Hematopoietic multipotent progenitor cell treated with erythropoietin and hydrocortisone succinate and interleukin-3 and kit ligand, for 8 days (in vitro differentiated cells): ENCODE measurements around the gene ADGRF5.

Experiments used
- DNase-seq: peaks from one replicate; pipeline ENCODE4 v3.0.0-alpha.2; 2015

The ADGRF5 gene, protein sequence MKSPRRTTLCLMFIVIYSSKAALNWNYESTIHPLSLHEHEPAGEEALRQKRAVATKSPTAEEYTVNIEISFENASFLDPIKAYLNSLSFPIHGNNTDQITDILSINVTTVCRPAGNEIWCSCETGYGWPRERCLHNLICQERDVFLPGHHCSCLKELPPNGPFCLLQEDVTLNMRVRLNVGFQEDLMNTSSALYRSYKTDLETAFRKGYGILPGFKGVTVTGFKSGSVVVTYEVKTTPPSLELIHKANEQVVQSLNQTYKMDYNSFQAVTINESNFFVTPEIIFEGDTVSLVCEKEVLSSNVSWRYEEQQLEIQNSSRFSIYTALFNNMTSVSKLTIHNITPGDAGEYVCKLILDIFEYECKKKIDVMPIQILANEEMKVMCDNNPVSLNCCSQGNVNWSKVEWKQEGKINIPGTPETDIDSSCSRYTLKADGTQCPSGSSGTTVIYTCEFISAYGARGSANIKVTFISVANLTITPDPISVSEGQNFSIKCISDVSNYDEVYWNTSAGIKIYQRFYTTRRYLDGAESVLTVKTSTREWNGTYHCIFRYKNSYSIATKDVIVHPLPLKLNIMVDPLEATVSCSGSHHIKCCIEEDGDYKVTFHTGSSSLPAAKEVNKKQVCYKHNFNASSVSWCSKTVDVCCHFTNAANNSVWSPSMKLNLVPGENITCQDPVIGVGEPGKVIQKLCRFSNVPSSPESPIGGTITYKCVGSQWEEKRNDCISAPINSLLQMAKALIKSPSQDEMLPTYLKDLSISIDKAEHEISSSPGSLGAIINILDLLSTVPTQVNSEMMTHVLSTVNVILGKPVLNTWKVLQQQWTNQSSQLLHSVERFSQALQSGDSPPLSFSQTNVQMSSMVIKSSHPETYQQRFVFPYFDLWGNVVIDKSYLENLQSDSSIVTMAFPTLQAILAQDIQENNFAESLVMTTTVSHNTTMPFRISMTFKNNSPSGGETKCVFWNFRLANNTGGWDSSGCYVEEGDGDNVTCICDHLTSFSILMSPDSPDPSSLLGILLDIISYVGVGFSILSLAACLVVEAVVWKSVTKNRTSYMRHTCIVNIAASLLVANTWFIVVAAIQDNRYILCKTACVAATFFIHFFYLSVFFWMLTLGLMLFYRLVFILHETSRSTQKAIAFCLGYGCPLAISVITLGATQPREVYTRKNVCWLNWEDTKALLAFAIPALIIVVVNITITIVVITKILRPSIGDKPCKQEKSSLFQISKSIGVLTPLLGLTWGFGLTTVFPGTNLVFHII (N-terminal part only)

DNA sequence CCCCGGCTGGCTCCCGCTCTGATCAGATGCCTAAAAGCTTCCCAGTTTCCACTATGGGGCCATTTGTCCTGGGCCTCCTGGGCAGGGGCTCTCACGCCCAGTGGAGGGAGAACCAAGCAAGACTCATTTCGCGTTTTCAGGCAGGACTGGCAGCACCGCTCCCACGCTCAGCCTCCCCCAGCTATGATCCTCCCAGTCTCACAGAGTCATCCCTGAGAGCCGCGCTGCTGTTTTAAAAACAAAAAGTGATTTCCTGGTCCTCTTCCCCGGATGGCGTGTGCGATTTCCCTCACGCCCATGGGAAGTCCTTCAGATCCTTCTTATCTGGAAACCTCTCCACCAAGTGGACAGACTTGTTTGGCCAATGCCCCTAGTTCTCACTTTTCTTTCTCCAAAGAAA, at the start of gene ADGRF5:
Gene ADGRF5 (minus strand): TSS at position 208 of the 400 bp plus-strand sequence. CDS start 15,176 bp downstream, outside the sequence.
- no peak for DNase-seq

GRCh38 chr6:46969206-46969605, 47.5 kb upstream of the ADGRF5 start:
- no peak for DNase-seq

DNA sequence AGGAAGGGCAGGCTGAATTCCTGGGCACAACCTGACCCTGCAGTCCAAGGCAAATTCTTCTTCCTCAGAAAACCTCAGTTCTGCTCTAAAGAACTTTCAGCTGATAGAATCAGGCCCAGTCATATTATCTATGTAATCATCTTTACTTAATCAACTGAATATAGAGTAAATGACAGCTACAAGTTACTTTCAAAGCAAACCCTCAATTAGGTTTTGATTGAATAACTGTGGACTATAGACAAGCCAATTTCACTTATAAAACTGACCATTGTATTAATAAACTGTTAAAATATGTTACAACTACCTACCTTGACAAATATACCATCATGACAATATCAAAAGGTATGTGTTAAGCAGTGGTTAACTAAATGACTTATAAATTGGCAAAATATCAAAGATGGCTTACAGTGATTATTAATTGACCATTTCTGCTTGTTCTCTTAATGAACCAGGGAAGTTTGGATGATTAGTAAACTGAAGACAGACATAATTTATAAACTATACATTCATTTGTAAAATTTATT, 46.1 kb upstream of the ADGRF5 start:
- DNase-seq, result no peak

DNA sequence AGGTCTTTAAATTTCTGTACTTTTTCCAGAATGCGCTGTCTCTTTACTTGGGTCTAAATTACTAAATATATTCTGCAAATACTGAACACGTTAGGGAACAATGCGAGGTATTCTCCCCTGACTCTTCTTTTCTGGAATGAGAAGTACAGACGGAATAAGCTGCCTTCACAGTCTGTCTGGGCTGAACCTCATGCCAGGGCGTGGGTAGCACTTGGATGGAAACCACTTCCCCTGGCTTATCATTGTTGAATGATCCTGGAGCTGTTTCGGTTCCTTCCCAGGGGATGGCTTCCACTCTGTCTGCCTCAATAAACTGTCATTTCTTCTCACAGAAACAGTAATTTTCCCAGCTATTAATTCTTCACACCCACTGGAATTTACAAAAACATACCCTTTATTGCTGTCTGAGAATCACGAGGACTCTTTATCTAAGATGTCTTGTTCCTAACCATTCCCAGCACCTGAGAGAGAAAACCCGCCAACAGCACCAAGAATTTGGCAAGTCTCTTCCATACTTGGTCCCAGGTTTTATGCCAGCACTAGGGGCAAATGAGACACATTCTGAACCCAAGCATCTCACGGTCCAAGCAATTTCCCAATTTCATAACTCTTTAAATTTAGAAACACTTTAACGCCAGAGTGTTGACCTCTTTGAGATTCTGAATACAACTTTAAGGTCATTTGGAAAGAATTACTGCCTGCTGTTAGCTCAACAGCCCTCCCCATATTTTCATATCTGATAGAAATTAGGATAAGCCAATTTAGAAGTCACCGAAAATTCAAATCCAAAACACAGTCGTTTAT, 43.2 kb upstream of the ADGRF5 start:
- DNase-seq, result no peak

DNA sequence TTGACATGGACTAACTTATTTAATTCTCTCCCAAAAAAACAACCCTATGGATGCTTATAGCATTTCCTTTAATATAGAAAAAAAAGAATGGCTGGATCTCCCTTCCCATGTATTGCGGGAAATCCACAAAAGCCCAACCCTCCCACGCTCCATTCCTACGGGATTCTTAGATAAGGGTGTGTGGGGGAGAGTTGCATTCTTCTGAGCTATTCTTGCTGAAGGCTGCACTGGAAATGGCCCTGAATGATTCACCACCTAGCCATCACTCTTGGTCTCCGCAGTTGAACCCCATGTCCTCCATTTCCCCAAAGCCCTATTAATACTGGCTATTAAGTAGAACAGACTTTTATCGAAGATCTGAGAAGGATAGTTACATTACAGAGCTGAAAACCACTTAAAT, 41.9 kb upstream of the ADGRF5 start:
- no peak for DNase-seq

- DNase-seq, result no peak
These were observed 41.3 kb upstream of the ADGRF5 start for GRCh38 chr6:46963039-46963438.

GRCh38 chr6:46961711-46962110, 40.0 kb upstream of the ADGRF5 start:
- DNase-seq, result no peak

DNA sequence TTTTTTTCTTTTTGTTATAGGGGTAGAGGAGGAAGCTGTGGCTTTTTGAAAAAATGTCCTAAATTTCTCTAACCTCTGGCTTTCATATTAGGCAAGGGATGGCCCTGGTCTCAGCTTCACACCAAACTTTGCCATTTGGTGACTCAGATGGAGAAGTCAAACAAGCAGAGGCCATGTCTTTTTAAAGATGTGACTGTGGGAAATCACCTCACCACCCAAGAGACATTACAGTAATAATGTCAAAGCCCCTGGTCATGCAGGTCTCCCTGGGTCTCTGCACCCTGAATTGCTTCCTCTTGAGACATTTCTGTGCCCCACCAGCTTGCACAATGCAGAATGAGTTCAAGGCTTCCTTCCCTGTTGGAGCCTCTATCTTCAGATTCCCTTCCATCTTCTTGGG, 39.5 kb upstream of the ADGRF5 start:
- DNase-seq, result no peak

DNA sequence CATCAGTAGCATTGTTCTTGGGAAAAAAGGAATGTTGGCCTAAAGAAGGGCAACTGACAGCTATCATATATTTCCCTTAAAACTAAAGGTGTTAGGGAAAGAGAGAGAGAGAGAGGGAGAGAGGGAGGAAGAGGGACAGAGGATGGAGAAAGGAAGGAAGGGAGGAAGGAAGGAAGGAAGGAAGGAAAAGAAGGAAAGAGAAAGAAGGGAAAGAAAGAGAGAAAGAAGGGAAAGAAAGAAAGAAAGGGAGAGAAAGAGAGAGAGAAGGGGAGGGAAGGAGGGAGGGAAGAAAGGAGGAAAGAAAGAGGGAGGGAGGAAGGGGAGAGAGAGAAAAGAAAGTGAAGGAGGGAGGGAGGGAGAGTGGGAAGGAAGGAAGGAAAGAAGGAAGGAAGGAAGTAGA, 37.7 kb upstream of the ADGRF5 start:
- no peak for DNase-seq

DNA sequence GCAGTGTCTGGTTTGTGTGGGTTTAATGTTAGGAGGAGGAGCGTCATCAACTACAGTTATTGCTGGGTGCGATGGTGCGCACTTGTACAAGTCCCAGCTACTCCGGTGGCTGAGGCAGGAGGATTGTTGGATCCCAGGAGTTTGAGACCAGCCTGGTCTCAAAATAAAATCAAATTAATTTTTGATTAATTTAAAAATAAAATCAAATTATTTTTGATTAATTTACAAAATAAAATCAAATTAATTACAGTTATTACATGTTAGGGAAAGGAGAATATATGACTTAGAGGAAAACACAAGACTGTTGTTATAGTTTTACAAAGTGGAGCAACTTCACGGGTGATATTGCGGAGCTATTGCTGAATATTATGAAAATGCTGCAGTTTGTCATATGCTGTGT, 34.7 kb upstream of the ADGRF5 start:
- DNase-seq, result no peak

- DNase-seq, result no peak
These were observed 33.2 kb upstream of the ADGRF5 start for GRCh38 chr6:46954837-46955451.

DNA sequence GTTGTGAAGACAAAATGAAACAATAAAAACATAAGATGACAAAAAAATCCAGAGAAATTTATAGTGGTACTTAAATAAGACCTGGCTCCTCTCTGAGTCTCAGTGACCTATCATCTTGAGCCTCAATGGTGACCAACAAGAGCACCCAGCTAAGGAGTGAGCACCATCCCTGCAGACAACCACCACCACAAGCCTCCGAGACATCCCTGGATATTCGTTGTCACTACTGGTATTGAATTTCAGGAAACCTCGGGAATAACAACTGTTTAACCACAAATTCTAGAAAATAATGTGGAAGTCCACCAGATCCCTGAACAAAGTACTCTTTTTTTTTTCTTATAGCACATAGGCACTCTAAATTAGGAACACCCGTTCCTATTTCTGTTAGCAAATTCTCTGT, 32.2 kb upstream of the ADGRF5 start:
- DNase-seq, result no peak

DNA sequence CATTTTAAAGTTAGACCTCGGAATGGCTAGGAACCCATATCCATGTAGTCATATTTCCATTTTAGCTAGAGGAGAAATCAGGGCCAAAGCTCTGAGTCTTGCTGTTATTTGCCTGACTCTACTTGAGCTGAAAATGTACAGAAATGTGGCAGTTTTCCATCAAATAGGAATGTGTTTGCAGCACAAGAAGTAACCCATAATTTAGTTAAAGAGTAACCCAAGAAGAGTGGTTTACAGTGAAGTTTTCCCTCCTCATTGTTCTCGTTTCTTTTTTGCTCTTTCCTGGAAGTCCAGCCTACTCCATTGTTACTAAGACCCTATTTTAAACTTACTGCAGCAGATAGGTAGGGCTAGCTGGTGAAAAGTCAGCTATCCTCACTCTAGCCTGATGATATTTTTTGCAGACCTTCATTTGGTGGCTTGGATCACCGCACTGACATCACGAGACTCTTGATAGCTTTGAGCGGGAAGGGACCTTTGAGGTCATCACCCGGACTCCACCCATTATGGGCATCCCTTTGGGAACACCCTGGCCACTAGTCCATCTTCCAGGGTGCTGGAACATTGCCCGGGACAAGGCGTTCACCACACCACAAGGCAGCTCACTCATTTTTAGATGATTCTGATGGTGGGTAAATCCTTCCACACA, 28.0 kb upstream of the ADGRF5 start:
- no peak for DNase-seq

- DNase-seq, result no peak
These were observed 27.0 kb upstream of the ADGRF5 start for GRCh38 chr6:46948699-46949098.

- DNase-seq, result no peak
These were observed 25.8 kb upstream of the ADGRF5 start for GRCh38 chr6:46947497-46947896.

DNA sequence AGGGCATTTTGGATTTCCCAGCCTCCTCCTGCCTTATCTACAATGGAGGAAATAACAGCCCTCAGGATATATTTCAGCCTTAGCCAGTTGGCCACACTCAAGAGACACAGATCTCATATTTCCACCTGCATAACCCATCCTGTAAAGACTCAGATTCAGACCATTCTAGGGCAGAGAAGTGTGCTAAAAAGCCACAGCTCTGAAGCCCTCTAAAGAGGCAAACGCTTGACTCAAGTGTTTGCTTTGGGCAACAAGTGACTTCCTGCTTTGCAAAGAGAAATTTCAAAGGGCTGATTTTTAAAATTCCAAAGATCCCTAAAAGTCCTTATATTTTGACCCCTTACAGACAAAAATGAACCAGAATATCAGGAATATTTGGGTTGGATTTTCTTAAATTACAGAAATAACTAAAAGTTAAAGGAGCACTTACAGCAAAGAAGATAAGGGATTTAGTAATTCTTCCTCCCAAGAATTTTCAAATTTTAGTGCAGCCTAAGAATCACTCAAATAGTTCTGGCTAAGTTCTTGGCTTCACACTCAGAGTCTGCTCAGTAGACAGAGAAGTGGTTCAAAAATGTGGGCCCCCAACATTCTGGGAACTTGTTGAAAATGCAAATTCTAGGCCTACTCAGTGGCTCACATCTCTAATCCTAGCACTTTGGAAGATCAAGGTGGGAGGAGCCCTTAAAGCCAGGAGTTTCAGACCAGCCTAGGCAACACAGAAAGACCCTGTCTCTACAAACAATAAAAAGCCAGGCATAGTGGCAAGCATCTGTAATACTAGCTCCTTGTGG, 18.9 kb upstream of the ADGRF5 start:
- DNase-seq, result no peak

GRCh38 chr6:46937642-46938041, 15.9 kb upstream of the ADGRF5 start:
- no peak for DNase-seq

- no peak for DNase-seq
These were observed 13.9 kb upstream of the ADGRF5 start for GRCh38 chr6:46935687-46936086.

DNA sequence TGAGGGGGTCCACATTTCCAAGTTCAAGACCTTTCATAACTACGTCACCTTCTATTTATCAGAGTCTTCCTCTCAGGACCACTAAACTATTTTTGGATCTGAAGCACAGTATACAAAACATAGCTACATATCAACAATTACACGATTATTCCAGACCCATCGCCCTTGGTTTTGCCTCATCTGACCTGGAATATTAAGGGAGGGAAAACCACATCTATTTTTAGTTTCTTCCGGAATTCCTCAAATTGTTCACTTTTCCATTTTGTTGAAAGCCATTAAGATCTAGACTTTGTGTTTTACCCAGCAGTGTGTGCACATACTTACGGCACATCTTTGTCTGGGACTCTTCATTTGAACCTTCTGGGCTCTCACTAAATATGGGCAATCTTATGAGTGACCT, 12.0 kb upstream of the ADGRF5 start:
- DNase-seq, result no peak
